ENCODE results near the gene FGD4.

Gene FGD4

GRCh38 chr12:32457251-32458025 is 58.1 kb downstream of the FGD4 start:
- DNase-seq (ENCODE audit: low read depth): no peak

DNA sequence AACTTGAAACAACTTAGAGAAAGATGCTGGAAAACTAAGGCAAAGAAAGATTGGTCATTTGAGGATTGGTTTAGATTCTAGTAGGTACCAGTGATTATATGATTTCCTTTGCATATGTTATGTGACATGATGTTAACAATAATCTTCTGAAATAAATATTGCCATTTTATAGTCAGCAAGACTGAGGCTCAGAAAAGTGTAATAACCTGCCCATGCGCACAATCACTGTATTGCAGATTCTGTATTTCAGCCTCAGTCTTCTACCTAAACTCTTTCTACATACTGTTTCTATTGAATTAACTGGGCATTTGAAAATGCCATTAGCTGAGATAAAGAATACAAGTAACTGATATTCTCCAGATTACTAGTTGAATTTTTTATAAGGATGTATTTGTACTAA is 61.3 kb downstream of the FGD4 start:
- DNase-seq (ENCODE audit: low read depth): no peak

DNA sequence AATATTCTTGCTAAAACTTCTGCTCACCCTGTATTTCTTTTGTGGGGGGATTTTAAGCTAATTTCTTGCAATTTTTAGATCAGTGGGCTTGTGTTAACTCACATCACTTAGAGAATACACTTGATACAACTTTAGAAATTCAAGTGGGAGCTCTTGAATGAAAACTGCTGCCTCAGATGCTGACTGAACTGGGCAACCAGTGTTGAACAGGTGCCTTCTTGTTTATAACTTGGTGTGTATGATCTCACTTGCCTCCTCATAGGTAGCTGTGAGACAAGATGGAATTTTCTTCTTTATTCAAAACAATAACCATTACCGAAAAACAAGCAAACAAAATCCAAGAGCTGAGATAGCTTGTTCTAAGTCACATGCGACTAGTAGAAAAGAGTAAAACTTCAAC is 63.5 kb downstream of the FGD4 start:
- DNase-seq (ENCODE audit: low read depth): no peak

- no peak for DNase-seq (ENCODE audit: low read depth)
Measured at GRCh38 chr12:32466187-32466586, 66.8 kb downstream of the FGD4 start.

- no peak for DNase-seq (ENCODE audit: low read depth)
Measured at GRCh38 chr12:32466986-32467711, 67.8 kb downstream of the FGD4 start.

DNA sequence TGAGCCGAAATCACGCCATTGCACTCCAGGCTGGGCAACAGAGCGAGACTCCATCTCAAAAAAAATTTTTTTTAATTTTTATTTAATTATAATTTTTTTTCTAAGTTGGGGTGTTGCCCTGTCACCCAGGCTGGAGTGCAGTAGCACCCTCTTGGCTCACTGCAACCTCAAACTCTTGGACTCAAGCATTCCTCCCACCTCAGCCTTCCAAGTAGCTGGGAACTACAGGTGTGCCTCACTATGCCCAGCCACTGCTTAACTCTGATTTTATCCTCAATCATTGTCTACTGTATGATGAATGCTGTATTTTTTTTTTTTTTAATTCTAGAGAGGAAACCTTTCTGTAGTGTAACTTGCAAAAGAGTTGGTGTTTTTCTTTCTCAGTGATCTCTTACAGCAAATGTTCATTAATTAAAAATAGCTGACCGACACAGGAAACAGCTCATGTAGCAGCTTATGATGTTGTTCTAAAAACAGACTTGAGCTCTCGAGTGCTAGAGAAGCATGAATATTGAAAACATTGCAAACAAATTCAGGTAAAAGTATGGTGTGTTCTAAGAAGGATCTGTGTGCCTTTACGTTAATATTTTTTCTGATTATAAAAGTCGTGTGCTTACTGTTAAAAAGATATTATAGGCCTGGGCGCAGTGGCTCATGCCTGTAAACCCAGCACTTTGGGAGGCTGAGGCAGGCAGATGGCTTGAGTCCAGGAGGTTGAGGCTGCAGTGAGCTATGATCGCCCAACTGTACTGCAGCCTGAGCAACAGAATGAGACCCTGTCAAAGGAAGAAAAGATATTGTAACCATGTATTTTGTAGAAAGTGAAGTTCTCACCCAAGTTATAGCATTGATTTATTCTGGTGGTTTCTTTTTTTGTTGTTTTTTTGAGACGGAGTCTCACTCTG is 68.9 kb downstream of the FGD4 start:
- DNase-seq (ENCODE audit: low read depth): no peak

- no peak for DNase-seq (ENCODE audit: low read depth)
Measured at GRCh38 chr12:32470936-32471470, 71.6 kb downstream of the FGD4 start.

GRCh38 chr12:32471591-32472001 is 72.2 kb downstream of the FGD4 start:
- no peak for DNase-seq (ENCODE audit: low read depth)

- DNase-seq (ENCODE audit: low read depth): no peak
Measured at GRCh38 chr12:32475724-32476123, 76.4 kb downstream of the FGD4 start.

DNA sequence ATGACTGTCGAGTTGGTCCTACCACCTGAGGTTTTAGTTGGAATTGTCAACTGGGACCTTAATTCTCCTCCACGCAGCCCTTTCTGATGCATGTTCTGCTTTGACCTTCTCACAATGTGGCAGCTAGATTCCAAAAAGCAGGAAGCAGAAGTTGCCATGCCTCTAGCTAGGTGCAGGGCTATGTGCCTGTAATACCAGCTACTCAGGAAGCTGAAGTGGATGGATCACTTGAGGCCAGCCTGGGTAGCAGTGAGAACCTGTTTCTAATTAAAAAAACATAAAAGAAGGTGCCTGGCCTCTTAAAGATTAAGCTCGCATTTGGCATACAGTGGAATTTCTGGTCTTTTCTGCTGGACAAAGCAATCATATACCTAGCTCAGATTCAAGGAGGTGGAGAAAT is 77.1 kb downstream of the FGD4 start:
- no peak for DNase-seq (ENCODE audit: low read depth)

- DNase-seq (ENCODE audit: low read depth): no peak
Measured at GRCh38 chr12:32477714-32478113, 78.4 kb downstream of the FGD4 start.

DNA sequence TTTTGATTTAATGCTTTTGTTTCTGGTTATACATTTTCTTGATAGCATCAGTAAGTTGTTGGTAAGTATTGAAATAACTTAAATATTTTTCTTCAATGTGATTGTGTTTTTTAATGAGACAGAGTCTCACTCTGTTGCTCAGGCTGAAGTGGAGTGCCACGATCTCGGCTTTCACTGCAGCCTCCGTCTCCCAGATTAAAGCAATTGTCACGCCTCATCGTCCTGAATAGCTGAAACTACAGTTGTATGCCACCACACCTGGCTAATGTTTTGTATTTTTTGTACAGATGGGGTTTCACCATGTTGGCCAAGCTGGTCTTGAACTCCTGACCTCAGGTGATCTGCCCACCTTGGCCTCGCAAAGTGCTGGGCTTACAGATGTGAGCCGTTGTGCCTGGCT is 78.8 kb downstream of the FGD4 start:
- no peak for DNase-seq (ENCODE audit: low read depth)

- DNase-seq (ENCODE audit: low read depth): no peak
Measured at GRCh38 chr12:32478858-32479725, 79.7 kb downstream of the FGD4 start.

- DNase-seq (ENCODE audit: low read depth): no peak
Measured at GRCh38 chr12:32482226-32482625, 82.9 kb downstream of the FGD4 start.

DNA sequence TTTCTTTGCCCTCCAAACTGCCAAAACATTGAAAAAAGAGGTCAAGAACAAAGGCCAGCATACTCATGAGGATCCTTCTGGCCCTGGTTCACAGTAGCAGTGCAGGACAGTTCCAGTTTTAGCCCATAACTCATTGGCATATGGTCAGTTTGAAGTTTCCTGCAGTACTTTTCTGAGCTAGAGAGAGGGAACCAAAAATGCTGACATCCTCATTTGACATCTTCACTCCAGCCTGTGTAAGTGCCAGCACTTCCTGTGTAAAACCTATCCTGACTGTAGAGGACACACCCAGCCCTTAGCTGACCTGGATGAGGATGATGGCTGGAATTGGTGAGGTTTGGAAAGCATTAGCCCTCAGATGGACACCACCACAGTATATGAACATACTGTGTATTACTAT is 84.1 kb downstream of the FGD4 start:
- no peak for DNase-seq (ENCODE audit: low read depth)

- DNase-seq (ENCODE audit: low read depth): no peak
Measured at GRCh38 chr12:32483993-32484392, 84.6 kb downstream of the FGD4 start.

GRCh38 chr12:32486158-32486557 is 86.8 kb downstream of the FGD4 start:
- DNase-seq (ENCODE audit: low read depth): no peak

GRCh38 chr12:32488132-32488531 is 88.8 kb downstream of the FGD4 start:
- DNase-seq (ENCODE audit: low read depth): no peak

DNA sequence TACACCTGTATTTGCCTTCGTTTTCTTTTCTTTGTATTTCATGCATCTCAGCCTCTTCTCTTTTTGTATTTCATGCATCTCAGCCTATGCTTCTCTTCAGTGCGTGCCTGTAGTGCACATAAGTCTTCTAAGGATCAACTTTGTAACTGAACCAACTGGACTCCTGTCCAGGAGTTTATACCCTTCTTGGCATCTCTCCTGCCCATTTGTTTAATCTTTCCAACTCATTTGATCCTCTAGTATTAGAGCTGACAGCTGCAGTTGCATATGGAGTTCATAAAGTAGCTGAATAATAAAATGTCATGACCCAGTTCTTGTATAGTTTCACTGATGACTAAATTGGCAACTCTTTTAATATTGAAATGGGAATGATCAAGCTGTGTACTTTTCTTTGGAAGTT is 89.7 kb downstream of the FGD4 start:
- no peak for DNase-seq (ENCODE audit: low read depth)

GRCh38 chr12:32490801-32491200 is 91.4 kb downstream of the FGD4 start:
- DNase-seq (ENCODE audit: low read depth): no peak

- DNase-seq (ENCODE audit: low read depth): no peak
Measured at GRCh38 chr12:32493282-32493681, 93.9 kb downstream of the FGD4 start.
